BE2C (cell line): ENCODE results near the gene ASB9.

Source experiments
- DNase-seq: peaks from one replicate; pipeline ENCODE4 v3.0.0-alpha.2; 2020
- H3K27me3 ChIP-seq: fragments of 250-450 bp; sonication (Bioruptor Pico); 2 replicates; pipeline ENCODE4 v1.5.1; 2020; ENCODE audit warnings: mild to moderate bottlenecking
- H3K36me3 ChIP-seq: fragments of 250-450 bp; sonication (Bioruptor Pico); 2 replicates; pipeline ENCODE4 v1.5.1; 2020; ENCODE audit warnings: mild to moderate bottlenecking
- H3K4me1 ChIP-seq: fragments of 250-450 bp; sonication (Bioruptor Pico); 2 replicates; pipeline ENCODE4 v1.5.1; 2020
- H3K4me3 ChIP-seq: 2 replicates; pipeline ENCODE4 v1.5.1; 2011; ENCODE audit warnings: low read depth, low read length
- H3K9me3 ChIP-seq: fragments of 250-450 bp; sonication (Bioruptor Pico); 2 replicates; pipeline ENCODE4 v1.5.1; 2020
- CTCF ChIP-seq: IDR thresholded peaks from 2 replicates; pipeline ENCODE4 v1.5.1; 2012; ENCODE audit warnings: mild to moderate bottlenecking, low read depth, low read length

The ASB9 gene

GRCh38 chrX:15214588-15214987 lies 55.3 kb downstream of the ASB9 start:
- Histone ChIP-seq H3K9me3 (no peaks in the 10 kb centered on the region), H3K36me3 (no peaks in the 10 kb centered on the region), H3K27me3 (no peaks in the 10 kb centered on the region), H3K4me3 (no peak overlapping the region), H3K4me1 (no peaks in the 10 kb centered on the region)
- no peak for DNase-seq
- TF ChIP-seq CTCF = no peak

- Histone ChIP-seq H3K9me3 (no peaks in the 10 kb centered on the region), H3K4me3 (no peak overlapping the region), H3K27me3 (no peaks in the 10 kb centered on the region)
Observed at GRCh38 chrX:15209096-15209495, 60.8 kb downstream of the ASB9 start.

GRCh38 chrX:15207994-15208393 lies 61.9 kb downstream of the ASB9 start:
- Histone ChIP-seq H3K4me3 (no peak overlapping the region), H3K36me3 (no peaks in the 10 kb centered on the region), H3K27me3 (no peaks in the 10 kb centered on the region), H3K4me1 (no peaks in the 10 kb centered on the region), H3K9me3 (no peaks in the 10 kb centered on the region)
- DNase-seq = no peak
- TF ChIP-seq CTCF = no peak

More at GRCh38 chrX:15209096-15209495, 60.8 kb downstream of the ASB9 start:
- no peaks in the 10 kb centered on the region for H3K36me3 ChIP-seq
- TF ChIP-seq CTCF = no peak
- no peak for DNase-seq
- no peaks in the 10 kb centered on the region for H3K4me1 ChIP-seq

- no peak for DNase-seq
- Histone ChIP-seq H3K36me3 (no peaks in the 10 kb centered on the region), H3K9me3 (no peaks in the 10 kb centered on the region), H3K4me1 (no peaks in the 10 kb centered on the region), H3K4me3 (no peak overlapping the region), H3K27me3 (no peaks in the 10 kb centered on the region)
- no peak for TF ChIP-seq CTCF
Observed at GRCh38 chrX:15207384-15207783, 62.5 kb downstream of the ASB9 start.

GRCh38 chrX:15206306-15206705 lies 63.6 kb downstream of the ASB9 start:
- peak; percentile 45 for DNase-seq
- Histone ChIP-seq H3K4me1 (no peaks in the 10 kb centered on the region), H3K4me3 (no peak overlapping the region), H3K9me3 (no peaks in the 10 kb centered on the region), H3K27me3 (no peaks in the 10 kb centered on the region), H3K36me3 (no peaks in the 10 kb centered on the region)
- no peak for TF ChIP-seq CTCF

- no peak for DNase-seq
- Histone ChIP-seq H3K9me3 (no peaks in the 10 kb centered on the region), H3K4me1 (no peaks in the 10 kb centered on the region), H3K36me3 (no peaks in the 10 kb centered on the region), H3K4me3 (no peak overlapping the region), H3K27me3 (no peaks in the 10 kb centered on the region)
- TF ChIP-seq CTCF = no peak
Observed at GRCh38 chrX:15204130-15204751, 65.6 kb downstream of the ASB9 start.
